IMR-90 (cell line): ENCODE results near the gene CNTN4. TPM values are rescaled to one million over a fixed set of nuclear protein-coding genes. Genes with fewer than 3 reads are reported as not detected.

Experiments used
- ATAC-seq: fragments of 200-7000 bp; cut with Tn5 transposase; 2 replicates; pipeline ENCODE4 v1.9.1; 2020; ENCODE audit warnings: low read depth, mild to moderate bottlenecking, moderate library complexity
- BruUV-seq: library from RNA; stranded (reverse); fragments of 400-500 nt; replicated peaks from 2 replicates; lab custom pipeline; 2021; lab: Mats Ljungman, UMichigan
- CTCF ChIA-PET: fragments of 300-600 bp; formaldehyde crosslinking; extraction: SDS; loops from one replicate; lab custom pipeline; 2021; ENCODE audit warnings: antibody characterized with exemption; lab: Yijun Ruan, JAX
- POLR2A ChIA-PET: fragments of 300-600 bp; sonication (Branson Sonifier 250); formaldehyde crosslinking; loops from one replicate; lab custom pipeline; 2022; ENCODE audit warnings: antibody characterized with exemption; ENCODE audit not compliant: unreplicated experiment; lab: Charles Lee
- DNase-seq: peaks from one replicate; pipeline ENCODE4 v3.0.0; 2013
- H2AFZ ChIP-seq: replicated peaks from 2 replicates; pipeline ENCODE3; 2013; ENCODE audit warnings: low read length, mild to moderate bottlenecking; ENCODE audit not compliant: poor library complexity
- H2AK5ac ChIP-seq: 2 replicates; pipeline ENCODE4 v1.6.1; 2013; ENCODE audit warnings: low read depth, low read length, inconsistent platforms
- H2AK9ac ChIP-seq: replicated peaks from 2 replicates; pipeline ENCODE3; 2013; ENCODE audit warnings: mild to moderate bottlenecking, low read depth, low read length, moderate library complexity; ENCODE audit not compliant: poor library complexity
- H2BK120ac ChIP-seq: 2 replicates; pipeline ENCODE4 v1.6.1; 2013; ENCODE audit warnings: low read depth, low read length, inconsistent platforms
- H2BK15ac ChIP-seq: 3 replicates; pipeline ENCODE4 v1.6.1; 2013; ENCODE audit warnings: low read depth, low read length, inconsistent platforms
- H2BK20ac ChIP-seq: 2 replicates; pipeline ENCODE4 v1.6.1; 2013; ENCODE audit warnings: low read depth, mild to moderate bottlenecking, inconsistent platforms, low read length, moderate library complexity
- H2BK5ac ChIP-seq: 2 replicates; pipeline ENCODE4 v1.6.1; 2013; ENCODE audit warnings: mild to moderate bottlenecking, low read depth, low read length, inconsistent platforms; ENCODE audit not compliant: poor library complexity, severe bottlenecking
- H3K14ac ChIP-seq: replicated peaks from 2 replicates; pipeline ENCODE4 v1.6.1; 2013; ENCODE audit warnings: low read depth, low read length, inconsistent platforms
- H3K18ac ChIP-seq: 2 replicates; pipeline ENCODE4 v1.6.1; 2013; ENCODE audit warnings: low read depth, low read length, control low read depth
- H3K23ac ChIP-seq: 2 replicates; pipeline ENCODE4 v1.6.1; 2013; ENCODE audit warnings: low read depth, low read length, inconsistent platforms
- H3K27ac ChIP-seq: 2 replicates; pipeline ENCODE4 v1.5.1; 2013; ENCODE audit warnings: mild to moderate bottlenecking, control low read depth, low read length; ENCODE audit not compliant: insufficient read depth
- H3K27me3 ChIP-seq: 2 replicates; pipeline ENCODE4 v1.6.1; 2013; ENCODE audit warnings: low read length; ENCODE audit not compliant: control insufficient read depth, insufficient read depth
- H3K36me3 ChIP-seq: 2 replicates; pipeline ENCODE4 v1.6.1; 2013; ENCODE audit warnings: low read length, mixed read lengths; ENCODE audit not compliant: control insufficient read depth, insufficient read depth
- H3K4ac ChIP-seq: 2 replicates; pipeline ENCODE4 v1.6.1; 2013; ENCODE audit warnings: low read depth, low read length, inconsistent platforms
- H3K4me1 ChIP-seq: 2 replicates; pipeline ENCODE4 v1.6.1; 2013; ENCODE audit warnings: low read length, mixed read lengths; ENCODE audit not compliant: control insufficient read depth, insufficient read depth
- H3K4me2 ChIP-seq: 2 replicates; pipeline ENCODE4 v1.6.1; 2013; ENCODE audit warnings: low read depth, mild to moderate bottlenecking, control low read depth, low read length, moderate library complexity
- H3K4me3 ChIP-seq: 2 replicates; pipeline ENCODE4 v1.5.1; 2013; ENCODE audit warnings: low read depth, mild to moderate bottlenecking, control low read depth, low read length, moderate library complexity; ENCODE audit not compliant: insufficient read depth
- H3K56ac ChIP-seq: 2 replicates; pipeline ENCODE4 v1.6.1; 2013; ENCODE audit warnings: low read length, inconsistent platforms; ENCODE audit not compliant: insufficient read depth; ENCODE audit errors: extremely low read depth
- H3K79me1 ChIP-seq, 2 experiments: 2 replicates each; pipeline ENCODE4 v1.6.1; 2013; ENCODE audit warnings: low read length in 2 of 2, inconsistent platforms in 1 of 2, low read depth in 1 of 2
- H3K9ac ChIP-seq: 2 replicates; pipeline ENCODE4 v1.6.1; 2013; ENCODE audit warnings: low read depth, low read length, control low read depth
- H3K9me1 ChIP-seq: 2 replicates; pipeline ENCODE4 v1.6.1; 2013; ENCODE audit warnings: low read length, inconsistent platforms; ENCODE audit not compliant: insufficient read depth
- H3K9me3 ChIP-seq: 2 replicates; pipeline ENCODE4 v1.6.1; 2013; ENCODE audit warnings: low read length; ENCODE audit not compliant: control insufficient read depth, insufficient read depth
- H4K20me1 ChIP-seq: 2 replicates; pipeline ENCODE4 v1.6.1; 2013; ENCODE audit warnings: low read length, inconsistent platforms; ENCODE audit not compliant: insufficient read depth
- H4K5ac ChIP-seq: 2 replicates; pipeline ENCODE4 v1.6.1; 2013; ENCODE audit warnings: mild to moderate bottlenecking, low read depth, low read length, control low read depth
- H4K8ac ChIP-seq, 2 experiments: 2 replicates each; pipeline ENCODE4 v1.6.1; 2013; ENCODE audit warnings: low read depth in 2 of 2, low read length in 2 of 2, control low read depth in 1 of 2, inconsistent platforms in 1 of 2
- H4K91ac ChIP-seq: 2 replicates; pipeline ENCODE4 v1.6.1; 2013; ENCODE audit warnings: low read depth, low read length, inconsistent platforms; ENCODE audit not compliant: insufficient read depth
- BHLHE40 ChIP-seq: fragments of 150-350 bp; IDR thresholded peaks from 2 replicates; pipeline ENCODE4 v1.6.1; 2016; ENCODE audit warnings: mild to moderate bottlenecking, low read depth, low read length
- CHD1 ChIP-seq: IDR thresholded peaks from 2 replicates; pipeline ENCODE4 v1.6.1; 2012; ENCODE audit warnings: low read depth, low read length, improper control_type of control experiment
- CTCF ChIP-seq: conservative IDR thresholded peaks from 2 replicates; pipeline ENCODE4 v1.5.1; 2012; ENCODE audit warnings: mild to moderate bottlenecking, low read depth, low read length, improper control_type of control experiment
- ELK1 ChIP-seq: fragments of 150-350 bp; IDR thresholded peaks from 2 replicates; pipeline ENCODE4 v1.6.1; 2016; ENCODE audit warnings: low read depth, mild to moderate bottlenecking, low read length, moderate library complexity, borderline replicate concordance
- FOS ChIP-seq: fragments of 150-350 bp; IDR thresholded peaks from 2 replicates; pipeline ENCODE4 v1.6.1; 2016; ENCODE audit warnings: low read depth, low read length
- MAFK ChIP-seq: IDR thresholded peaks from 2 replicates; pipeline ENCODE4 v1.6.1; 2012; ENCODE audit warnings: low read depth, low read length, improper control_type of control experiment
- MAZ ChIP-seq: IDR thresholded peaks from 2 replicates; pipeline ENCODE4 v1.6.1; 2012; ENCODE audit warnings: low read depth, mild to moderate bottlenecking, low read length, improper control_type of control experiment, moderate library complexity, borderline replicate concordance
- MXI1 ChIP-seq: IDR thresholded peaks from 2 replicates; pipeline ENCODE4 v1.6.1; 2012; ENCODE audit warnings: low read depth, mild to moderate bottlenecking, low read length, moderate library complexity, borderline replicate concordance
- NFE2L2 ChIP-seq: fragments of 150-350 bp; IDR thresholded peaks from 2 replicates; pipeline ENCODE4 v1.6.1; 2016; ENCODE audit warnings: low read depth, mild to moderate bottlenecking, low read length
- POLR2A ChIP-seq: IDR thresholded peaks from 2 replicates; pipeline ENCODE4 v1.6.1; 2012; ENCODE audit warnings: mild to moderate bottlenecking, low read depth, low read length
- RAD21 ChIP-seq: IDR thresholded peaks from 2 replicates; pipeline ENCODE4 v1.6.1; 2012; ENCODE audit warnings: low read length, improper control_type of control experiment
- RCOR1 ChIP-seq: IDR thresholded peaks from 2 replicates; pipeline ENCODE4 v1.6.1; 2012; ENCODE audit warnings: mild to moderate bottlenecking, low read length, improper control_type of control experiment; ENCODE audit not compliant: insufficient replicate concordance
- RFX5 ChIP-seq: IDR thresholded peaks from 2 replicates; pipeline ENCODE4 v1.8.0; 2012; ENCODE audit warnings: low read depth, mild to moderate bottlenecking, low read length, moderate library complexity
- SMC3 ChIP-seq: fragments of 150-350 bp; IDR thresholded peaks from 2 replicates; pipeline ENCODE4 v1.6.1; 2016; ENCODE audit warnings: low read depth, mild to moderate bottlenecking, antibody characterized with exemption, low read length, moderate library complexity
- USF2 ChIP-seq: fragments of 150-350 bp; IDR thresholded peaks from 2 replicates; pipeline ENCODE4 v1.6.1; 2017; ENCODE audit warnings: mild to moderate bottlenecking, antibody characterized with exemption, low read length, low read depth
- WGBS, 2 experiments: methylation state at CpG; one replicate each; pipeline versions ENCODE4 v1.1.5 to v1.1.7; 2013; ENCODE audit warnings: missing lambda C conversion rate in 2 of 2; ENCODE audit not compliant: insufficient read length in 1 of 2; ENCODE audit errors: extremely low coverage in 2 of 2; 5-methylcytosine and 5-hydroxymethylcytosine counted together
- dilution Hi-C: fragments of 300-500 bp; cut with HindIII; formaldehyde crosslinking; loops from one replicate; pipeline ENCODE4 v1.14.3; 2018; ENCODE audit warnings: low sequenced_read_pairs; ENCODE audit not compliant: unreplicated experiment
- in situ Hi-C: fragments of 300-500 bp; cut with MboI; formaldehyde crosslinking; loops from 3 replicates; pipeline ENCODE4 v1.14.3; 2019; ENCODE audit warnings: low sequenced_read_pairs, inconsistent platforms, mixed read lengths
- intact Hi-C: fragments of 100-400 bp; cut with micrococcal nuclease; formaldehyde crosslinking; loops from 2 replicates; pipeline ENCODE4 v1.10.0; 2022
- polyA plus RNA-seq, 3 experiments: library from polyadenylated mRNA; depleted of rRNA; stranded (reverse); fragments of >200 nt; gene quantifications; 2 replicates each; pipeline ENCODE4 v1.2.3, GENCODE V29; 2012; ENCODE audit warnings: low replicate concordance in 1 of 3
- total RNA-seq: library from RNA; depleted of rRNA; stranded (reverse); fragments of >200 nt; gene quantifications from 2 replicates; pipeline ENCODE4 v1.2.3, GENCODE V29; 2012

Gene CNTN4
- total and polyA plus RNA-seq, 2 of the 4 experiments (the other 2 are of a cell fraction), result under 0.01 TPM; not detected in 1

- no TSS peak for BruUV-seq
- no peaks in the 10 kb centered on the region for H3K4me1 ChIP-seq
- no peak overlapping the region for H3K4ac ChIP-seq
- H2BK120ac ChIP-seq, result no peak overlapping the region
- H2BK20ac ChIP-seq, result no peak overlapping the region
- H3K9me3 ChIP-seq, result no peaks in the 10 kb centered on the region
- H4K20me1 ChIP-seq, result no peaks in the 10 kb centered on the region
- H3K9me1 ChIP-seq, result no peaks in the 10 kb centered on the region
- H3K27ac ChIP-seq, result no peak overlapping the region
- no peak overlapping the region for H2AFZ ChIP-seq
- no peak overlapping the region for H3K23ac ChIP-seq
- H3K14ac ChIP-seq, result no peak overlapping the region
- no peak overlapping the region for H2BK5ac ChIP-seq
- H3K4me3 ChIP-seq, result no peak overlapping the region
- dilution Hi-C loops (no loop called here), intact Hi-C loops (no loop called here), in situ Hi-C loops (no loop called here)
- H2AK9ac ChIP-seq, result no peak overlapping the region
- no peaks in the 10 kb centered on the region for H3K27me3 ChIP-seq
- no peak overlapping the region for H3K56ac ChIP-seq
- DNase-seq, result no peak
- no peak overlapping the region for H4K5ac ChIP-seq
- H4K8ac ChIP-seq, result no peak overlapping the region
- H3K18ac ChIP-seq, result no peak overlapping the region; the same call in 1 of the 2 replicates
- TF ChIP-seq MAFK, result no peak
- no peak for TF ChIP-seq RFX5
- TF ChIP-seq POLR2A, result no peak
- TF ChIP-seq MAZ, result no peak
- no peak for TF ChIP-seq BHLHE40
- no peak for TF ChIP-seq USF2
- TF ChIP-seq RCOR1, result no peak
- TF ChIP-seq FOS, result no peak
- no peak for TF ChIP-seq NFE2L2
- TF ChIP-seq ELK1, result no peak
- no peak for TF ChIP-seq CHD1
- TF ChIP-seq MXI1, result no peak
- no peak for TF ChIP-seq RAD21
- TF ChIP-seq CTCF, result no peak
- no peak for TF ChIP-seq SMC3
- H2BK15ac ChIP-seq, result no peak overlapping the region
- no peaks in the 10 kb centered on the region for H3K79me1 ChIP-seq
- no peak overlapping the region for H3K4me2 ChIP-seq
- POLR2A ChIA-PET, result no interaction called here
- H3K36me3 ChIP-seq, result no peaks in the 10 kb centered on the region
- no CpG with 5 or more reads among the region's 2 CpGs for WGBS, 2 experiments
- H4K91ac ChIP-seq, result no peak overlapping the region
- H2AK5ac ChIP-seq, result no peak overlapping the region
- CTCF ChIA-PET, result no interaction called here
- H3K9ac ChIP-seq, result no peak overlapping the region
- no peak for ATAC-seq
Observed at GRCh38 chr3:2635511-2635910, 536.8 kb downstream of the CNTN4 start.
